ENCODE measurements around the gene YKT6. TPM values are rescaled to one million over a fixed set of nuclear protein-coding genes. Genes with fewer than 3 reads are reported as not detected.

The YKT6 gene
- total and polyA plus RNA-seq, 2 experiments from 2014 or later = 75.7 to 86.9 TPM

- H3K4me1 ChIP-seq (ENCODE audit: insufficient read depth) = no peaks in the 10 kb centered on the region
- H3K36me3 ChIP-seq (replicated peaks; ENCODE audit: insufficient read depth, low read depth) = no peaks in the 10 kb centered on the region
- no peak overlapping the region for H2AFZ ChIP-seq
- no peak for TF ChIP-seq EZH2phosphoT487 (IDR thresholded peaks at IDR 0.05; ENCODE audit: low read depth, severe bottlenecking, unreplicated experiment)
- no peak for TF ChIP-seq CTCF (IDR thresholded peaks at IDR 0.05; ENCODE audit: poor library complexity)
- no peak for TF ChIP-seq EZH2 (IDR thresholded peaks at IDR 0.05; ENCODE audit: borderline replicate concordance)
- no peak overlapping the region for H3K27ac ChIP-seq
- no peaks in the 10 kb centered on the region for H3K79me2 ChIP-seq
- DNase-seq (ENCODE audit: low spot score) = no peak
- H4K20me1 ChIP-seq (ENCODE audit: insufficient read depth, poor library complexity, severe bottlenecking) = no peaks in the 10 kb centered on the region
- H3K4me3 ChIP-seq = no peak overlapping the region
- H3K9me3 ChIP-seq (ENCODE audit: low read depth) = no peaks in the 10 kb centered on the region
- 94% methylated on average over 5 of the region's 5 CpGs for WGBS (ENCODE audit: low lambda C conversion rate, missing lambda C conversion rate)
- H3K4me2 ChIP-seq = no peak overlapping the region
- no peaks in the 10 kb centered on the region for H3K27me3 ChIP-seq
- no peaks in the 10 kb centered on the region for H3K9me2 ChIP-seq (replicated peaks; ENCODE audit: insufficient read depth)
Observed at GRCh38 chr7:44153948-44154335, 46.8 kb upstream of the YKT6 start.

GRCh38 chr7:44154703-44155102 is 46.1 kb upstream of the YKT6 start:
- Histone ChIP-seq H3K79me2 (no peaks in the 10 kb centered on the region), H3K4me2 (no peak overlapping the region), H3K4me1 (ENCODE audit: insufficient read depth) (no peaks in the 10 kb centered on the region), H2AFZ (no peak overlapping the region), H4K20me1 (ENCODE audit: insufficient read depth, poor library complexity, severe bottlenecking) (no peaks in the 10 kb centered on the region), H3K4me3 (no peak overlapping the region), H3K9me3 (ENCODE audit: low read depth) (no peaks in the 10 kb centered on the region), H3K27me3 (no peaks in the 10 kb centered on the region), H3K27ac (no peak overlapping the region), H3K36me3 (replicated peaks; ENCODE audit: insufficient read depth, low read depth) (no peaks in the 10 kb centered on the region), H3K9me2 (replicated peaks; ENCODE audit: insufficient read depth) (no peaks in the 10 kb centered on the region)
- DNase-seq (ENCODE audit: low spot score) = no peak
- no peak for TF ChIP-seq EZH2phosphoT487 (IDR thresholded peaks at IDR 0.05; ENCODE audit: low read depth, severe bottlenecking, unreplicated experiment)
- no peak for TF ChIP-seq CTCF (IDR thresholded peaks at IDR 0.05; ENCODE audit: poor library complexity)
- no peak for TF ChIP-seq EZH2 (IDR thresholded peaks at IDR 0.05; ENCODE audit: borderline replicate concordance)
- WGBS (ENCODE audit: low lambda C conversion rate, missing lambda C conversion rate) = 77% methylated on average over 3 of the region's 3 CpGs

GRCh38 chr7:44155191-44156185 is 45.3 kb upstream of the YKT6 start:
- TF ChIP-seq CTCF (IDR thresholded peaks at IDR 0.05; ENCODE audit: poor library complexity) = no peak
- DNase-seq (ENCODE audit: low spot score) = no peak
- 77% methylated on average over 8 of the region's 8 CpGs for WGBS (ENCODE audit: low lambda C conversion rate, missing lambda C conversion rate)

More at GRCh38 chr7:44155191-44156185, 45.3 kb upstream of the YKT6 start:
- no peaks in the 10 kb centered on the region for H3K4me1 ChIP-seq (ENCODE audit: insufficient read depth)
- no peak overlapping the region for H3K27ac ChIP-seq
- no peaks in the 10 kb centered on the region for H3K36me3 ChIP-seq (replicated peaks; ENCODE audit: insufficient read depth, low read depth)
- no peak overlapping the region for H3K4me2 ChIP-seq
- H3K9me2 ChIP-seq (replicated peaks; ENCODE audit: insufficient read depth) = no peaks in the 10 kb centered on the region
- no peaks in the 10 kb centered on the region for H3K9me3 ChIP-seq (ENCODE audit: low read depth)
- H4K20me1 ChIP-seq (ENCODE audit: insufficient read depth, poor library complexity, severe bottlenecking) = no peaks in the 10 kb centered on the region
- no peak overlapping the region for H2AFZ ChIP-seq
- H3K79me2 ChIP-seq = no peaks in the 10 kb centered on the region
- H3K27me3 ChIP-seq = no peaks in the 10 kb centered on the region
- no peak overlapping the region for H3K4me3 ChIP-seq
